ENCODE data around the gene CIBAR2. TPM values are rescaled to one million over a fixed set of nuclear protein-coding genes. Genes with fewer than 3 reads are reported as not detected.

Gene CIBAR2
- polyA plus RNA-seq, 3 donors: 0.24 to 0.55 (median 0.37) TPM

DNA sequence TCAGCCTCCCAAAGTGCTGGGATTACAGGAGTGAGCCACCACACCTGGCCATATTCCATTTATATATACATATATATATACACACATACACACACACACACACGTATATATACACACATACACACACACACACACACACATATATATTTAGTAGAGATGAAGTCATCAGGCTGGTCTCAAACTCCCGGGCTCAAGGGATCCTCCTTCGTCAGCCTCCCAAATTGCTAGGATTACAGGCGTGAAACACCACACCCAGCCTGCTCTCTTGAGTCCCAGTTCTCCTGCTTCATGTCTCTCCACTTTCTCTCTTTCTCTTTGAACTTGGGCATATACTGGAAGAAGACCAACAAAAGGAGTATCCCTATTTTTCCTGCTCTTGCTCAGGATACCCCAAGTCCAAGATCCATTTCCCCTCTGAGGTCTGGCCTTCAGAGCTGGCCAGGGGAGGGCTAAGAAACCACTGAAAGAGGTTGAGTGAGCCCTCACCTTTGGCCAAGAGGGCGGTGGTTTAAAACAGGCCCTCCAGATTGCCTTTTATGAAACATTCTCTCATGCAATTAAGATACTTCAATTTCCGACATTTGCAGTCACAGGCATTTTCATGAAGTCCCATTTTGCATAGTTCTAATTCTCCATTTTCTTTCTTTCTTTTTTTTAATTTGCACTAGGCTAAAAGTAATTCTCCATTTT, 37.9 kb downstream of the CIBAR2 start:
- no peak for DNase-seq (ENCODE audit: extremely low read depth in 1 of 11, low read depth in 9 of 11, low spot score in 4 of 11)

DNA sequence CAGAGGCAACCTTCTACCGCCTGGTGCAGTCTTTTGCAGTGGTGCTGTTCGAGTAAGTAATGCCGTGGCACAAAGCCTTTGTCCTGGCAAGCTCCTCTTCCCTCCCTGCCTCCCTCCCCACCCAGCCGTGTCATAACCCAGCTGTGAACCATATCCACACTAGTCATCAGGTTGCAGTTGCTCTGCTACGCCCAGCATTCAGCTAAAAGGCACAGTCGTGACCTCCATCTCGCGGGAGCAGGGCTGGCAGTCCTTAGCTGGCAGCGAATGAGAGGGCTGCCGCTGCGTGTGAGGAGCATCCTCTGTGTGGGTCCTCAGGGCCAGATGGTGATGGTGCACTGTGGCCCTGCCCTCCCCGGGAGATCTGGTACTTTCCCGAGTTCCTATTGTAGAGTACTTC, 39.3 kb downstream of the CIBAR2 start:
- DNase-seq (ENCODE audit: extremely low read depth in 1 of 11, low read depth in 9 of 11, low spot score in 4 of 11): no peak

DNA sequence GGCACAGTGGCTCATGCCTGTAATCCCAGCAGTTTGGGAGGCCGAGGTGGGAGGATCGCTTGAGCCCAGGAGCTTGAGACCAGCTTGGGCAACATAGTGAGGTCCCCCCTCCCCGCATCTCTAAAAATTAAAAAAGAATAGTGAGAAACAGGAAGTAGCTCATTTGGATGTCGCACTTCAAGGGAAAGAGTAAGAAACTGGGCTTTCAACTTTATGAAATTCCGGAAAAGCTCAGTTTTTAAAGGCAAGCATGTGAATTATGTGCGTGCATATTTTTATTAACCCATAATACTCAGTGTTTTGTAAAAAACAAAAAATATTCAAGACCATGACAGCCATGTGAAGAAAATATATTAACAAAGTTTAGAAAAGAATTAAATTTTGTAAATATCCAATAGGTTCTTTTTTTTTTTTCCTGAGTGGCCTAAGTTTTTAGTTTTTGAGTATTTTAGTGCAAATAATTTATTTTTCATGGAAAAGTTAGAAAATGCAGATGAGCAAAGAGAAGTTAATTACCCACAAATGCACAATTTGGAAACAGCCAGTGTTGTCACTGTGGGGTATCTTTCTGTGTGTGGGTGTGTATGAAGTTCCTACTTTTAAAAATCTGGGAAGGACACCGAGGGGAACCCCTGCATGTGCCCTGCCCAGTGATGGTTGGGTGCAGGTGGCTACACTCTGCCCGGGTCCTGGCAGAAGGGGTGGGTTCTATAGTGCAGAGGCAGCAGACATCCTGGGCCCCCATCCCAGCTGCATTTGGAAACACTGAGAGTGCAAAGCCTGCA, 40.0 kb downstream of the CIBAR2 start:
- DNase-seq (ENCODE audit: extremely low read depth in 1 of 11, low read depth in 9 of 11, low spot score in 4 of 11): no peak

DNA sequence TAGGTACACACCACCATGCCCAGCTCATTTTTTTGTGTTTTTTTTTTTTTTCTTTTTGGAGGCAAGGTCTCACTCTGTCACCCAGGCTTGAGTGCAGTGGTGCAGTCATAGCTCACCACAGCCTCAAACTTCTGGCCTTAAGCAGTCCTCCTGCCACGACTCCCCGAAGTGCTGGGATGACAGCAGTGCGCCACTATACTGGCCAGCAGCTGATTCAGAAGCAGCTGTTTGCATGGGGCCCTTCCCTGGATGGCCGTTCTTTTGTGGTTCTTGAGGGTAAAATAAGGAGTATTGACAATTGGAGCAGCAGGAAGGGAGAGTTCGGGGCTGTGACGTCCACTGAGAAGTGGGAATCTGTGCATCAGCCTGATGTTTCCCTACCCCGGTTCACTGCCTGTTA, 43.1 kb downstream of the CIBAR2 start:
- no peak for DNase-seq (ENCODE audit: extremely low read depth in 1 of 11, low read depth in 9 of 11, low spot score in 4 of 11)

DNA sequence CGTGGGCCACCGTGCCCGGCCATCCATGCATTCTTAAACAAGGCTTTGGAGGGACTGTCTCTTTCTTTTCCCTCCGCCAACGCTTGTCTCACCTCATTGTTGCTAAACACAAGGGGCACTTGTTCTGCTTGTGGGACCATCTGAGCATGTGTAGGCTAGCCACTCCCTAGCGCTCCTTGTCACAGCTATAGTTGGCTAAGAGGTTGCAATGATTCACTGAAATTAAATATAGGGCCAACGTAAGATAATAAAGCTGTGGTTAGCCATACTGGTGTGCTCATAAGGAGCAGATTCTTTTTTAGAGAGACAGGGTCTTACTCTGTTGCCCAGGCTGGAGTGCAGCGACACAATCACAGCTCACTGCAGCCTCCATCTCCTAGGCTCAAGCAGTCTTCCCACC, 43.5 kb downstream of the CIBAR2 start:
- no peak for DNase-seq (ENCODE audit: extremely low read depth in 1 of 11, low read depth in 9 of 11, low spot score in 4 of 11)

DNA sequence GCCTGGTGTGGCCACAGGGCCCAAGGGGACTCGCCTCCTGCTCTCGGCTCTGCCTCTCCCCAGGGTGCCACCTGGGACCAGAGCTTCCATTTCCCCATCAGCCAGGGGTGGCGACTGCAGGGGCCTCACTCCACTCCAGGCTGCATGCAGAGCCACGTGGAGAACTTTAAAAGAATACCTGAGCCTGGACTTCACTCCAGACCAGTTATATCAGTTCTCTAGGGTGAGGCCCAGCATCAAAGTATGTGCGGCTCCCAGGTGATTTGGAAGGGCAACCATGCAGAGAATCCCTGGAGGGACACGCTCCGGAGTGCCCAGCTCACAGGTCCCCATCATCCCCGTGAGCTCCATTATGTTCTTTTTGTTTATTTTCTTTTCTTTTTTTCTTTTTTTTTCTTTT, 44.8 kb downstream of the CIBAR2 start:
- DNase-seq (ENCODE audit: extremely low read depth in 1 of 11, low read depth in 9 of 11, low spot score in 4 of 11): no peak

DNA sequence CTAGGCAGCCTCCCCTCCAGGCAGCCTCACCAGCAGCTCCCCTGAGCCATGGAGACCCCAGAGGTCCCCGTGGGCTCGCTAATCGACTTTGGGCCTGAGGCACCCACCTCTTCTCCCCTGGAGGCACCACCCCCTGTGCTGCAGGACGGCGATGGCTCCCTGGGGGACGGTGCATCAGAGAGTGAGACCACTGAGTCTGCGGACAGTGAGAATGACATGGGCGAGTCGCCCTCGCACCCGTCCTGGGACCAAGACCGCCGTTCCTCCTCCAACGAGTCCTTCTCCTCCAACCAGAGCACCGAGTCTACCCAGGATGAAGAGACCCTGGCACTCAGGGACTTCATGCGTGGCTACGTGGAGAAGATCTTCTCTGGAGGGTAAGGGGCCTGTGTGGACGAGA, 45.2 kb downstream of the CIBAR2 start:
- no peak for DNase-seq (ENCODE audit: extremely low read depth in 1 of 11, low read depth in 9 of 11, low spot score in 4 of 11)

DNA sequence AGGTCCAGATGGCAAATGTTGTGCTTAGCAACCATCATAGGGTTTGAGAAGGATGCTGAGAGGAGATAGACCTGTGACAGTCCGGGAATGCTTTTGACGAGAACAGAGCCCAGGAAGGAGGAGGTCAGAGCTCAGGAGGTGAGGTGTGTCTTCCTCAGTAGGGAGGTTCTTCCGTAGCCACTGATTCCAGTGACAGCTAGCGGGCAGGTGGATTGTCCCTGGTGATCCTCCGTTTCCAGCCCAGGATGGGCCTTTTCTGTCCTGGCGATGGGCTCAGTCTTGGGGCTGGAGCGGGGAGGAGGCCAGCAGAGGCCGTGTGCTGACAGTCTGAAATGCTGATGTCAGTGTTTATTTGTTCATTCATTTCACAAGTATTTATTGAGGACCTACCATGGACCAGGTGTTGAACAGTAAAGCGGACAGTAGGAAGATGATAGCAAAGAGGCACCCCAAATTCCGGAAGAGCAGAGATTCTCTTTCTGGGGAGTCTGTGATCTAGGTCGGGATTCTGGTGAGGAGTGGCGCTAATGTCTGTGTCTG, 45.9 kb downstream of the CIBAR2 start:
- DNase-seq (ENCODE audit: extremely low read depth in 1 of 11, low read depth in 9 of 11, low spot score in 4 of 11): no peak

DNA sequence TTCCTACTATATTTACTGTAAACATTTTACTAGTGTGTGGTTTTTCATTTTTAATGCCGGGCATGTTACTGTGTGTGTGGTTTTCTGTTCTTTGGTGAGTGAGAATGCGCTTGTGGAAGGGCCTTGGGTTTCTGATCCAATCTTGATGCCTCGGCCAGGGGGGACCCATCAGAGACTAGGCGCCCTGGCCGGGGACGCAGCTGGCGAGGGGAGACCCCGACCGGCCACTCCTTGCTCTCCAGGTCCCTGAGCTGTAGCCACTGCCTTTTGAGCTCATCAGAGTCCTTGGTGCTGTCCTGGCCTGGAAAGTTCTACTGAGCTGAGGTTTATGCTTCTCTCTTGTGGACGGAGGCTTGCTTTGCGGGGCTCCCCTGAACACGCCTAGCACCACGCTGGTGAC, 47.2 kb downstream of the CIBAR2 start:
- no peak for DNase-seq (ENCODE audit: extremely low read depth in 1 of 11, low read depth in 9 of 11, low spot score in 4 of 11)

DNA sequence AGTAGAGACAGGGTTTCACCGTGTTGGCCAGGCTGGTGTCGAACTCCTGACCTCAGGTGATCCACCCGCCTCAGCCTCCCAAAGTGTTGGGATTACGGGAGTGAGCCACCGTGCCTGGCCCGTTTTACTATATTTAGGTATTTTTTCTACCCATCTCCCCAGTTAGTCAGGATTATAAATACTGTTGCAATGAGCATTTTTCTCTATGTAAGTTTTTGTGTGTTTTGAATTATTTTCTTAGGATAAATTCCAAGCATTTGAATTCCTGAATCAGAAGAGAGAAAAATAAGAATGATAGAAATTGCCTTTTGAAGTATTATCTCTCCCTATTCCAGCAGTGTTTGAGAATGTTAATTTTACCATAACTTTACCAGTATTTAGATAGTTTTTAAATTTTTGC, 48.1 kb downstream of the CIBAR2 start:
- no peak for DNase-seq (ENCODE audit: extremely low read depth in 1 of 11, low read depth in 9 of 11, low spot score in 4 of 11)

DNA sequence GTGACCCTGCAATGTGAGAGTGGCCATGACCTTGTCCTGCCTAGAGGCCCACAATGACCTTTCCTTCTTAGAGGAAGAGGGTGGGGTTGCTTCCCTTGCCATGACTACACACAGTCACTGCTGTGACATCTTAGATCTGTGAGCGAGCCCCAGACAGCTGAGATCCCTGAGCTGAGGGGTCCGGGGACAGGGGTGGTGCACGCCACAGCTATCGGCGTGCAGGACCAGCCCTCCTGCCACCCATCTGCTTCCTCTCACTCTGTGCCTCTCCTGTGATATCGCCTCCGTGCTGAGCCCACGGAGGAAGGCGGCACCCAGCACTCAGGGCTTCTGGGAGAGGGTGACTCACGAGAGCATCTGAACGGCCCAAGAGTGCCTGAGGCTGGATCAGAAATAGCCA, 49.4 kb downstream of the CIBAR2 start:
- DNase-seq (ENCODE audit: extremely low read depth in 1 of 11, low read depth in 9 of 11, low spot score in 4 of 11): no peak

DNA sequence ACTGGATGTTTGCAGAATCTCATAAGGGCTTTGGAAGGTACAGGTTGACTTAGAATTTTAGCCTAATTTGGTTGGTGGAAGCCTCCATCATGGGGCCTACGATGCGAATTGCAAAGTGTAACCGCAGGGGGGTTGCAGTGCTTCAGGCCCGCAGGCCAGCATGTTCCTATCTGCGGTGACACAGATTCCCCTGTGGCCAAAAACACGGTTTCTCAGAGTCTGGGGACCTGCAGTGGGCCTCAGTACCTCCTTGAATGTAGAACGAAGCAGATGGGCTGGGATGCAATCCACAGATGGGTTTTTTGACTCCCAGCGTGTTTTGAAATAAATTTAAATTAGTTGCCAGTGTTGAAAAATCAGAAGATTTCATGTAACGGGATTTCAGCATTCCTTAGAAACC, 49.9 kb downstream of the CIBAR2 start:
- no peak for DNase-seq (ENCODE audit: extremely low read depth in 1 of 11, low read depth in 9 of 11, low spot score in 4 of 11)

DNA sequence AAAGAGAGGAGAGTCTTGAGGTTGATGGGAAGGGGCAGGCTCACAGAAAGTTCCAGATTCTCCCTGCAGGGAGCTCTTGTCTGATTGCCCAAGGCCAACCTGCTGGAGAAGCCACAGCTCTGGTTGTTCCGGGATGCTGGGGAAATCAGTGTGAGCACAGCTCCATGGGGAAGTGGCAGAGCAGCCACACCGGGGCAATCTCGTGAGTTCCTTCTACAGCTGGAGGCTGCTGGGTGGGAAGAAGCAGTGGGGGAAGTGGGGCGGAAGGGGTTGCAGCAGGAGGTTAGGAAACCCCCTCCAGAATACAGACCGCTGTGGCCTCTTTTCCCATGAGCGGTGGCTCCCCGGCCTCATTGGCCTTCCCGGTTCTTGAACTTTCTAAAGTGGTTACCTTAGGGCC, 50.7 kb downstream of the CIBAR2 start:
- DNase-seq (ENCODE audit: extremely low read depth in 1 of 11, low read depth in 9 of 11, low spot score in 4 of 11): no peak

DNA sequence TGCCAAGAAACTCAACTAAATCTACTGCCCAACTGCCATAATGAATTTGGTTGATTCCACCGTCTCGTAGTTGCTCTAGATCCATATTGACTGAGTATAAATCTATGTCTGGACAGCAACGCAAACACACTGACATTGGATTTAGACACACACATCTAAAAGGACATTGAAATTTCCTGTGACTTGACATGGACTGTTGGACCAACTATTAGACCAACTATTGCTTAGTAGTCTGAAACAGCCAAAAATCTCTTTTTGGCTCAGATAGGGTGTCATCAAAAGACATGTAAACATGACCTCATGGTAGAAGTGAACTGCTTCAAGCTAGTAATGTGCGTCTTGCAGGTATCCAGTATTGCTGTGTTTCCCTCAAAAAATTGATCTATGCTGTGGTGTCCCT, 53.4 kb downstream of the CIBAR2 start:
- DNase-seq (ENCODE audit: extremely low read depth in 1 of 11, low read depth in 9 of 11, low spot score in 4 of 11): no peak

DNA sequence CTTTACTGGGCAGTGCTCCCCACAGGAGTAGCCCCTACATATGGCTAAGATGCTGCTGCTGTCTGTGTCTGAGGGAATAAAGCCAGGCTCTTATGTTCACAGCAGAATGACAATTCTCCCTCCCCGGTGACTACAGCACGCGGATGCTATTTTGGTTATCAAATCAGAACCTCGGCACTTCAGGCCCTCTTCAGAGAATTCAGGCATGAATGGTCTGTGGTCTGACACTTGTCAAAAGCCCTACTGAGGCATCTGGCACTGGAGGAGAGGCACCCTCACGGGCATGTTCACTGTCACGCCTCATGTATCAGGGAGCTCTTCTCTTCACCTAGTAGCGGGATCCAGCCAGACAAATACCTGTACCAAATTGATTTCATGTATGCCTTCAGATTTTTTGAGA, 54.3 kb downstream of the CIBAR2 start:
- no peak for DNase-seq (ENCODE audit: extremely low read depth in 1 of 11, low read depth in 9 of 11, low spot score in 4 of 11)

DNA sequence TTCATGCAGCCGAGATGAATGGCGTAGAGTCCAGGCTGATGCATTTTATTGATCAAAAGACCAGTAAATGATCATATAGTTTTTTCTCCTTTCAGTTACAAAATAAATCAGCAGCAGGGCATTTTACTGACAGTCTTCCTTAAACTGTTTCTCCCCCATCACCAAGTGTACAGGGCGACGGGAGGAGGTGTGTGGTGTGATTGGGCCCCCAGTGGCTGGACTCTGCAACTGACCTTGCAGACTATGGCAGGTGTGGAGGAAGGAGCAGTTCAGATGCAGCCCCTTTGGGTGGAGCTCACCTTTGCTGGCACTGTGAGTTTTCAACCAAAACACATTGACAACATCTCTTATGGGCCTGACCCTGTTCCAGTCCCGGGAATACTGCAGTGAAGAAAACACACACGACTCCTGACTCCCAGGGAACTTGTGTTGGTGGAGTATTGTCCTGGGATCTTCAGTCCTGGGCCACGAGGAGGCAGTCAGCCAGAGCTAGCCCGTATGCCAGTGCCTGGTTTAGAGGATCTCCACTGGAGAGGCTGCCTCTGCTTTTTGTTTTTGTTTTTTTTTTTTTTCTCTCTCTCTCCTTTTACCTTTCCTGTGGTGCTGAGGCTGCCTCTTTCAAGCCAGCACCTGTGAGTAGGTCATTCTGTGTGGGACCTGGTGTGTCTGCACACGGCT, 54.9 kb downstream of the CIBAR2 start:
- DNase-seq (ENCODE audit: extremely low read depth in 1 of 11, low read depth in 9 of 11, low spot score in 4 of 11): no peak

DNA sequence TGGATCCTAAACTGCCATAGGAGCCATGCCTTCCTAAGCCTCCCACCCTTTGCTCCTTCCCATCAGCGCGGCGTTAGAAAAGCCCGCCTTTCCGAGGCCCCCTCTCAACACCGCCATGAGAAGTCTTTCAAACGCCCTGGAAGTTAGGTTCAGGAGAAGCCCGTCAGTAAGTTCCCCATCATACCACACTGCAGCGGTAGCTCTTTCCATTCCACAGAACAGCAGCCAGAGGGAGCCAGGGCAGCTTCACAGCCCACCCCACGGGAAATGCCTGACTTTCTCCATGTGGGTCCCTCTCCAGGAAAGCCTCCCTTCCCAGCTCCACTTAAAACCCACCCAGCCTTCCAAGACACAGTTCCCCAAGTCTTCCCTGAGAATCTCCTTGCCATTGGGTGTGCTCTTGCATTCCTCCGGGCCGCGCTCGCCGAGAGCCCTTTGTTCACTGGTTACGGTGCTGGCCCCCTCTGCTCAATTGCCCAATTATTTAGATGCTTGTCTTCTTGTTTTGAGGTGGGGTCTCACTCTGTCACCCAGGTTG, 56.0 kb downstream of the CIBAR2 start:
- DNase-seq (ENCODE audit: extremely low read depth in 1 of 11, low read depth in 9 of 11, low spot score in 4 of 11): no peak

DNA sequence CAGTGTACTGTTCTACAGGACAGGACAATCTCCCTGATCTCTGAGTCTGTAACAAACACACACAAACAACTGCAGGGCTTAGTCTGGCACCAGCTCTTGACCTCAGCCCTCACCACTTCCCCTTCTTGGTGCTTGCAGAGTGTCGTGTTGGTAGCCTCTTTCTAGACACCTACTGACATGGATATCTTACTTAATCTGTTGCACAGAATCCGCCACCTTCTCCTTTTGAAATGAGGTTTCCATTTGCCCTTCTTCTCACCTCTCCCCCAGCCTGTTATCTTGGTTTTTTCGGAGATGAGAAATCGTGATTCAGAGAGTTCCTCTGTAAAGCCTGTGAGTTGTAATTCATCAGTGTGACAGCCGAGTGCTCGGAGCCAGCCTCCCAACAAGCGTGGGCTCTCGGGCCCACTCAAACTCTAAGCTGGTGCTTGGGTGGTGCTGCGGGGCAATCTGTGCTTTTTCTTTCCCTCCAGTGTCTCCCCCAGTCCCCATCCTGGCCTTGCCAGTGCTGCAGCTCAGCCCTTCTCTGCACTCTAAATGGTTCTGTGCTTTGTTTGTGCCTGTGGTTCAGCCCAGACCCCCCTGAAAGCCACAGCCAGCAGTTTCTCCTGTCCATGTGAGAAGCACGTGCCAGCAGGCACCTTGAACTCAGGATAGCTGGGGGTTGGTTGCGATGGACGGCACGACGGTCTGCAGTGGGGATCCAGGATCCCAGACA, 56.6 kb downstream of the CIBAR2 start:
- DNase-seq (ENCODE audit: extremely low read depth in 1 of 11, low read depth in 9 of 11, low spot score in 4 of 11): no peak

DNA sequence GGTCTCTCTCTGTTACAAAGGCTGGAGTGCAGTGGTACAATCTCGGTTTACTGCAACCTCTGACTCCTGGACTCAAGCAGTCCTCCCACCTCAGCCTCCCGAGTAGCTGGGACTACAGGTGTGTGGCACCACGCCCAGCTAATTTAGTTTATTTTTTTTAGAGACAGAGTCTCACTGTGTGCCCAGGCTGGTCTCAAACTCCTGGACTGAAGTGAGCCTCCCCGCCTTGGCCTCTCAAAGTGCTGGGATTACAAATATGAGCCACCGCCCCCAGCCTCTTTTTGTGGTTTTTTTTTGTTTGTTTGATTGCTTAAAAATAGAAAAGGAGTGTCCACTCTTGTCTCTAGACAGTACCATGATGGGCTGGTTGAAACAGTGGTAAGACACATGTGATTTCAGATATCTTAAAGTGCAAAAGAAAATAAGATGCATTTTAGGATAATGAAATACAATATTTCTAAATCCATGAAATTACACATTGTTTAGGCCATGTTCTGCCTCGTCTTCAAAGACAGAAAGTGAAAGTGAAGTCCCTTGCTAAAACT, 57.3 kb downstream of the CIBAR2 start:
- DNase-seq (ENCODE audit: extremely low read depth in 1 of 11, low read depth in 9 of 11, low spot score in 4 of 11): no peak
